ENCODE data around the gene SAMD4A. TPM values are rescaled to one million over a fixed set of nuclear protein-coding genes. Genes with fewer than 3 reads are reported as not detected.

The SAMD4A gene
- total RNA-seq, 1 donor from 2014 or later = 66.0 TPM

DNA sequence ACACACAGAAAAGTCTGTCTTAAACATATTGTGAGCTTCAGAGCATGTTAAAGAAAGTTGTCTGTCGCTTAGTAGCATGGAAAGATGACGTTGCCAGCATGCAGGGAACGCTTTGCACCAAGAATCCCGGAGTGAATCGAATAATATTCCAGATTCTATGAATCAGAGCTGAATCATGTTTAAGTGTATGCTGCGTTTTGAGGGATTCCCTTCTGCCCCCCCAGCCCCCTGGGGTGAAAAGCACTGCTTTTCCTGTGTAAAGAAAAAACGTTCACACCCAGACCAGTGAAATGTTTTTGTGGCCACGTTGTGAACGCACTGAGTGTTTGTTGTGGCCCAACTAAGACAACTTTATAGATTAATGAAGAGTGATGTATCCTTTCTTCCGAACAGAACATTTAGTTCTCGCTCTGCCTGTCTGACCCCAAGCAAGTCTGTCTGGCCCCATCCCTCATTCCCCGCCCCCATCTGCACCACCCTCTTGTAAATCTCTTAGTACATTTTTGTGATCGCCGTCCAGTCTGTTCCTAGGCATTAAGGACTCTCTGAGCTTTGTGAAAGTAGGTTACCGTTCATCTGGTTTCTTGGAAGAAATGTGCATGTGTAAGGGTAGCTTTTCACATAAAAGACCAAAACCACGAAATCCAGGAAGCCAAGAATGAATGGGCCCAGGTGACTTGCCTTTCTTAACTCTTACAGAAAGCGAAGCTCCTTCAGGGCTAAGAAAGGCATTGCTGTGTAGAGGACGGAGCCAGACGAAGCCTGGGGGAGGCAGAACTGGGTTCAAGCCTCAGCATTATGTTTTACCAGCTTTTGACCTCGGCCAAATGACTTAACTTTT, 103.0 kb downstream of the SAMD4A start:
- Histone ChIP-seq H3K9me3 (no peaks in the 10 kb centered on the region), H3K4me3 (no peak overlapping the region), H3K36me3 (no peaks in the 10 kb centered on the region), H3K4me1 (peaks cover 17 to 63% of the 10 kb centered on the region in 2 donors), H3K27me3 (no peaks in the 10 kb centered on the region), H3K27ac (peak overlapping the region; percentile 64 to 87)
- intact Hi-C loops (cut with DNase I) = loop anchor here (2.0 kb wide), 1 partner anchor 17 kb away; no protein-coding TSS in a partner anchor
- TF ChIP-seq, protein P1, sequence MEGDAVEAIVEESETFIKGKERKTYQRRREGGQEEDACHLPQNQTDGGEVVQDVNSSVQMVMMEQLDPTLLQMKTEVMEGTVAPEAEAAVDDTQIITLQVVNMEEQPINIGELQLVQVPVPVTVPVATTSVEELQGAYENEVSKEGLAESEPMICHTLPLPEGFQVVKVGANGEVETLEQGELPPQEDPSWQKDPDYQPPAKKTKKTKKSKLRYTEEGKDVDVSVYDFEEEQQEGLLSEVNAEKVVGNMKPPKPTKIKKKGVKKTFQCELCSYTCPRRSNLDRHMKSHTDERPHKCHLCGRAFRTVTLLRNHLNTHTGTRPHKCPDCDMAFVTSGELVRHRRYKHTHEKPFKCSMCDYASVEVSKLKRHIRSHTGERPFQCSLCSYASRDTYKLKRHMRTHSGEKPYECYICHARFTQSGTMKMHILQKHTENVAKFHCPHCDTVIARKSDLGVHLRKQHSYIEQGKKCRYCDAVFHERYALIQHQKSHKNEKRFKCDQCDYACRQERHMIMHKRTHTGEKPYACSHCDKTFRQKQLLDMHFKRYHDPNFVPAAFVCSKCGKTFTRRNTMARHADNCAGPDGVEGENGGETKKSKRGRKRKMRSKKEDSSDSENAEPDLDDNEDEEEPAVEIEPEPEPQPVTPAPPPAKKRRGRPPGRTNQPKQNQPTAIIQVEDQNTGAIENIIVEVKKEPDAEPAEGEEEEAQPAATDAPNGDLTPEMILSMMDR (IDR thresholded peaks at IDR 0.05) = no peak
- peak in 1 of 2 donors; percentile 74 for DNase-seq (ENCODE audit: low spot score in 2 of 2)

- no peak overlapping the region for H3K4me3 ChIP-seq
- DNase-seq (ENCODE audit: low spot score in 2 of 2) = no peak
- no peaks in the 10 kb centered on the region for H3K9me3 ChIP-seq
- H3K27me3 ChIP-seq = no peaks in the 10 kb centered on the region
- intact Hi-C loops (cut with DNase I) = loop anchor here (2.0 kb wide), 1 partner anchor 19 kb away; no protein-coding TSS in a partner anchor
- TF ChIP-seq, protein P1 (IDR thresholded peaks at IDR 0.05) = no peak
- H3K36me3 ChIP-seq = no peaks in the 10 kb centered on the region
- H3K27ac ChIP-seq = peak overlapping the region; percentile 87 to 94
- peaks cover 20 to 73% of the 10 kb centered on the region in 2 donors for H3K4me1 ChIP-seq
These were observed 104.6 kb downstream of the SAMD4A start for GRCh38 chr14:54671537-54671936.

DNA sequence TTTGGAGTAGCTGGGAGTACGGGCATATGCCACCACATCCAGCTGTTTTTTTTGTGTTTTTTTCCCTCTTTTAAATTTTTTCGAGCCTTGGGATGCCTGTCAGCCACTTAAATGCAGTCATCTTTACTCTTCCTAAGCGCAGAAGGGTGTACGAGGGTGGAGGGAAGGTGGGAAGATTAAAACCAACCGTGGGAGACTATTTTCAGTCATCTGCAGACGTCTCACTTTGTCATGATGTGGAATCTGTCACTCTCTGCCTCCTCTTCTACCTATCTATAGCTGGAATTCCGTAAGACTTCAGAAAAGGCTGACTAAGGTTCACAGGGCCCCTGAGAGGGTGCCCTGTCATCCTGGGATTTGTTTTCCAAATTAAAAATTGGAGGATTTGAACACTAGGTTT, 105.3 kb downstream of the SAMD4A start:
- Histone ChIP-seq H3K27me3 (no peaks in the 10 kb centered on the region), H3K36me3 (no peaks in the 10 kb centered on the region), H3K27ac (peak overlapping the region; percentile 87 to 94), H3K4me1 (peaks cover 21 to 78% of the 10 kb centered on the region in 2 donors), H3K9me3 (no peaks in the 10 kb centered on the region), H3K4me3 (no peak overlapping the region)
- TF ChIP-seq, protein P1 (IDR thresholded peaks at IDR 0.05) = no peak
- no peak for DNase-seq (ENCODE audit: low spot score in 2 of 2)
- intact Hi-C loops (cut with DNase I) = loop anchor here (2.0 kb wide), 1 partner anchor 15 kb away; no protein-coding TSS in a partner anchor

- Histone ChIP-seq H3K4me3 (peak overlapping the region in 1 of 2 donors; percentile 33), H3K27ac (peak overlapping the region; percentile 87 to 94), H3K27me3 (no peaks in the 10 kb centered on the region), H3K4me1 (peaks cover 21 to 79% of the 10 kb centered on the region in 2 donors), H3K36me3 (no peaks in the 10 kb centered on the region), H3K9me3 (no peaks in the 10 kb centered on the region)
- no peak for DNase-seq (ENCODE audit: low spot score in 2 of 2)
- intact Hi-C loops (cut with DNase I) = loop anchor here (2.0 kb wide), 1 partner anchor 14 kb away; no protein-coding TSS in a partner anchor
- TF ChIP-seq, protein P1 (IDR thresholded peaks at IDR 0.05) = no peak
These were observed 105.8 kb downstream of the SAMD4A start for GRCh38 chr14:54672688-54673087.

DNA sequence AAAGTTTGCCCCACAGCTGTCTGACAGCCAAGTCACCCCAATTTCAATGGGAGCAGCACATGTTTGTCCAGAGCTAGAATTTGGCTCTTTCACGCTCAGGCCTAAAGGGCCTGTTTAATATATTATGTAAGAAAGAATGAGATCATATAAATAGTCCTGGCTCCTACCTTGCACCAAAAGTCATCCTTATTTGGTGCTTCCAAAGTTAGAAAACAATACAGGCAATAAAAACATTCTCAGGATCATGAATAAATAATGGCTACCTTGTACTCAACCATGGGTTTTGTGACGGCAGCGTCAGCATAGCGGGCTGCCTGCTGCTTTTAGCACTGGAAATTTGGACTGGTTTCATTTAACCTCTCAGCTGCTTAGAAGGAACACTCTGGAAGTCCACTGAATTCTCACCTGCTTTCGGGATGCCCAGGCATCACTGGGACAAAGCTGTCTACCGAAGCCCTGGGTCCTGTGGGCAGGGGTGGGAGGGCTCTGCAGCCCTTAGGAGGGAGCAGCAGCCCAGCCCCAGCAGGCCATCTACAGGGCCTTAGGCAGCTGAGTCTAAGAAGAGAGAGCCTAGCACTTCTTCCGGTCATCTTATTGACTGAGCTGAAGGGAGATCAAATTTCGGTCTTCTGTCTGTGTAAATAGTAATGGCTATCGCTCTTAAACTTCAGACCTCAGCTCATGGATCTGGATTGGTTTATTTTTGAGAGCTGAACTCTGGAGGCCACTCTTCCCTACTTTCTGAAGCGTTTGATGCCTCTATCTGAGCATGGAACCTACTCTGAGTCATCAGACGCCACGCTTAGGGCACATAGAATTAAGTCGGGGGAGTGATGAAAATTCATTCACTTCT, 106.5 kb downstream of the SAMD4A start:
- intact Hi-C loops (cut with DNase I) = loop anchor here (2.0 kb wide), 1 partner anchor 13 kb away; no protein-coding TSS in a partner anchor
- DNase-seq (ENCODE audit: low spot score in 2 of 2) = no peak
- Histone ChIP-seq H3K9me3 (no peaks in the 10 kb centered on the region), H3K27me3 (no peaks in the 10 kb centered on the region), H3K4me1 (peaks cover 21 to 82% of the 10 kb centered on the region in 2 donors), H3K4me3 (peak overlapping the region in 1 of 2 donors; percentile 33), H3K27ac (peak overlapping the region; percentile 87 to 94), H3K36me3 (no peaks in the 10 kb centered on the region)
- TF ChIP-seq, protein P1 (IDR thresholded peaks at IDR 0.05) = no peak
